HG02763 (cell line): ENCODE results near the gene C19orf67.

ENCODE experiments used
- ATAC-seq: cut with Tn5 transposase; IDR thresholded peaks from one replicate; pipeline ENCODE4 v1.9.1; 2021; ENCODE audit warnings: mild to moderate bottlenecking, moderate library complexity; ENCODE audit not compliant: unreplicated experiment

C19orf67 gene

DNA sequence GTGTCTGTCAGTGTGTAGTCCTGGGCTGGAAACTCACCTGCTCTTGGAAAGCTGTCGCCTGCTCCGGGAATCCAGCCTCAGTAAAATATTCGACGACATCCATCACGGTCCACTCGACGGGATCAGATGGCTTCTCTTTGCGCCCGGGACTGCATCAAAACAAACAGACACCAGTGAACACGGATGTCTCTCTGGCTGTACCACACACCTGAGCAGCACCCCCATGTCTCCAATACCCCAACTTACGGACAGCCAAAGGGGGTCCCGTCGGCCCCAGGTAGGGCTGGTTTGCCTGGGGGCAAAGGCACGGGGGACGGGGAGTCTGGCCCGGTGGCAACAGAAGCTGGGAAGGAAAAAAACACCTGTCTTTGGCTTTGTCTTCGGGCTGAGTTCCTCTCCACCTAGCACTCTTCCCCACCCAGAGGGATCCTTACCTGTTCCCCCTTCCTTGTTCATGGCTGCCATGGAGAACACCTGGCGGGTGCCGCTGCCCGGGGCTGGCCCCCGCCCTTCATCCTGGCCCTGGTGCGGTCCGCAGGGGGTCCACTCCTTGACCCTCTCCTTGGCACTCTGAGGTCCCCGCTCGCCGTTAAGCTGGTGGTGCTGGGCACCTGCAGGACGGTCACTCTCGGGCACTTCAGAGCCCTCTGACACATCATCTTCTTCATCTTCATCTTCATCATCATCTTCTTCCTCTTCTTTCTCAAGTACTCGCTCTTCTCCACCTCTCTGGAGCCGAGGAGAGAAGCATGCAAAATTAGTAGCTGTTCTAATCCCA, 3.2 kb upstream of the C19orf67 start:
- no peak for ATAC-seq

DNA sequence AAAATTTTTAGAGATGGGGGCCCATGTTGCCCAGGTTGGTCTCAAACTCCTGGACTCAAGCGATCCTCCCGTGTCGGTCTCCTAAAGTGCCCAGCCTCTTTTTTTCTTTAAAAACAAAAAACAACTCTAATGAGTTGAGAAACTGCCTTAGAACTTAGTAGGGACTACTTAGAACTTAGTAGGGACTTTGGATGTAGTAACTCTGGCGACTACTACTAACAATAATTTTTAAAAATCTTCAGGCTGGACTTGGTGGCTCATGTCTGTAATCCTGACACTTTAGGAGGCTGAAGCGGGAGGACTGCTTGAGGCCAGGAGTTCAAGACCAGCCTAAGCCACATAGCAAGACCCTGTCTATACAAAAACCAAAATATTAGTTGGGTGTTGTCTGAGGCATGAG, 515 bp upstream of the C19orf67 start:
- ATAC-seq = no peak

DNA sequence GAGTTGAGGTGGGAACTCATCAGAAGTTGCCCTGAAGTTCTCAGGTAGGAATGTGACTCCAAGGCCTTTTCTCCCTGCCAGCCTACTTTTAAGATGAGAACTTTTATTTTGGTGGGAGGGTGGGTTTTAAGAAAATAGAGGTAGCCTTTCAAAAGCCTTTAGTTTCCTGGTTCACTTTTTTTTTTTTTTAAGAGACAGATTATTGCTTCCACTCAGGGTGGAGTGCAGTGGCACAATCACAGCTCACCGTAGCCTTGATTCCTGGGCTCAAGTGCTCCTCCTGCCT, 3.0 kb downstream of the C19orf67 start:
- no peak for ATAC-seq

DNA sequence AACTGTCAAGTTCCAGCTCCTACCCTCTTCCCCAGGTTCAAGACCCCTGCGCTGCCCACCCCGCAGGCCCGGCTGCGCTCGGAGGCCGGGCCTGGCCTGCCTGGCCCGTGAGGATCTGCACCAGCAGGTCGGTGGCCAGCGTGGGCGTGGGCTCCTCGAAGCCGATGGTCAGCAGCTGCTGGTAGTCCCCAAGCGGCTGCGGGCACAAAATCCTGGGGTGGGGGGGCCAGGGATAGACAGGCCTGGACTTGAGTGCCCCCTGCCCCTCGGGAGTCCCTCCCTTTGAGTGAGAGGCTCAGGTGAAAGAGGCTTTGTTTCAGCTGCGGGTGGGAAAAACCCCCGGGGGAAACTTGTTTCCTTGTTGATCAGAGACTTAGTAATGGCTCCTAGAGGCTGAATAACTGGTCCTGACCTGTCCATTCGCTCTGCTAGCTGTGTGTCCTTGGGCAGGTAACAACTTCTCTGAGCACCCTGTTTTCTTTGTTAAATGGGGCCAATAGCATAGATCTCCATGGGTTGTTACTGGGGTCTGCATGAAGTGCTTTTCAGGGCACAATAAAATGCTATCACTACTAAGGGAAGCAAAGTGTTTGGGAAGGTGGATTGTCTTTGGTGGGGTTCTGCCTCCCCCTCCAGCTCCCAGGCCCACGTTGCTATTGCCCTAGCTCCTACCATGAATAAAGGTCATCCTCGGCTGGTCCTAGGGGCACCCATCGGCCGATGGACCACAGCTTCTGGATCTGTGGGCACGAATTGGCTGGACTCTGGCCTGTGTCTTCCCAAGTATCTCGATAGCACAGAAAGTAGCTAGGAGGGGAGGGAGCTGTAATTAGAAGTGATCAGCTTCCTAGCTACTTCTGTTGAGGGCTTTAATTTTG, 3.5 kb downstream of the C19orf67 start:
- peak; percentile 9 for ATAC-seq

DNA sequence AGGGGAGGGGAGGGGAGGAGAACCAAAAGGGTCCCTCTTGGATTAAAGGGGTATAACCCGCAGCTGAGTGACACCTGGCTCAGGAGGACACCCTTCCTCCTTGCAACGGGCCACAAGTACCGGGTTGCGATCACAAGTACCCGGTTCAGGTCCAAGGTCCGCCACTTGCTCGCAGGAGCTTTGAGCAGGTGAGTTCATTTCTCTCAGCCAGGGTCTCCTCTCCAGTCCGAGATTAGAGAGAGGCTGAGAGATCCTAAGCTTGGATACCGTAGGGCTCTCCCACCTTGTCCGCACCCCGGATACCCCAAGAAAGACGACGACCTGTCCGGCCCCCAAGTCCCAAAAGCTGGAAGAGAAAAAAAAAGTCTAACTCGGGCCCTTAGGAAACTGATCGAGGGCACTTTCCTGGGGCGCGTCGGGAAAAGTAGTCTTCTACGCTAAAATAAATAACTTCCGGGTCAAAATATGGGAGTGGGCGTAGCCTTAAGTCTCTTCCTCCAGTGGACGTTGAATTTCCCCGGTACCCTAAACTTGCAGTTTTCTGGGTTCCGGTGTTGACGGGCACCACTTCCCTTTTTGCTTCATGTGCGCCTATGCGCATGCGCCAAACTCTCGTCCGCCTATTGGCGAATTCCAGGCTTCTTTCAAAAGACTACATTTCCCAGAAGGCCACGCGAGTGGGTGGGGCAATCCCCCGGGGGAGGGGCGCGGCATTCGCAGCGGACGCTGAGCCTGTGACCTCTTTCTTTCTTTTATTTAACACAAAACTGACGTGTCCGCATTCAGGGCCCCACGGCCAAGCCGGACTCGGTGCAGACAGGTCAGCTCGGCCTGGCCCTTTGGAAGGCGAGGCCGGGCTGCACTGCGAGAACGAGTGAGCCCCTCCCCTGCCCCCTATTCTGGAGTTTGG, 4.4 kb downstream of the C19orf67 start:
- ATAC-seq = peak; percentile 89

DNA sequence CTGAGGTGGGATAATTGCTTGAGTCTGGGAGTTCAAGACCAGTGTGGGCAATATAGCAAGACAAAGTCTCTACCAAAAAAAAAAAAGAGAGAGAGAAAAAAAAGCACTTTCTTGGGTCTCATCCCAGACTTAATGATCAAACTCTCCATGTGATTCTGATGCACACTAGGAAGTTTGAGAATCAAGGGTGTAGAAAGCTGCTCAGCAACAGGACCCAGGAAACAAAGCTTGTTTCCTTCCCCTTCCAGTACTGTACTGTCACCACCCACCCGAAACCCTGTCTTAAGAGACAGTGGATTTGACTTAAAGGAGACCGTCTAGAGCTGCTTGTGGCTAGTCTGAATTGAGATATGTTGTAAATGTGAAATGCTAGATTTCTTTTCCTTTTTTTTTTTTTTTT, 7.2 kb downstream of the C19orf67 start:
- no peak for ATAC-seq

DNA sequence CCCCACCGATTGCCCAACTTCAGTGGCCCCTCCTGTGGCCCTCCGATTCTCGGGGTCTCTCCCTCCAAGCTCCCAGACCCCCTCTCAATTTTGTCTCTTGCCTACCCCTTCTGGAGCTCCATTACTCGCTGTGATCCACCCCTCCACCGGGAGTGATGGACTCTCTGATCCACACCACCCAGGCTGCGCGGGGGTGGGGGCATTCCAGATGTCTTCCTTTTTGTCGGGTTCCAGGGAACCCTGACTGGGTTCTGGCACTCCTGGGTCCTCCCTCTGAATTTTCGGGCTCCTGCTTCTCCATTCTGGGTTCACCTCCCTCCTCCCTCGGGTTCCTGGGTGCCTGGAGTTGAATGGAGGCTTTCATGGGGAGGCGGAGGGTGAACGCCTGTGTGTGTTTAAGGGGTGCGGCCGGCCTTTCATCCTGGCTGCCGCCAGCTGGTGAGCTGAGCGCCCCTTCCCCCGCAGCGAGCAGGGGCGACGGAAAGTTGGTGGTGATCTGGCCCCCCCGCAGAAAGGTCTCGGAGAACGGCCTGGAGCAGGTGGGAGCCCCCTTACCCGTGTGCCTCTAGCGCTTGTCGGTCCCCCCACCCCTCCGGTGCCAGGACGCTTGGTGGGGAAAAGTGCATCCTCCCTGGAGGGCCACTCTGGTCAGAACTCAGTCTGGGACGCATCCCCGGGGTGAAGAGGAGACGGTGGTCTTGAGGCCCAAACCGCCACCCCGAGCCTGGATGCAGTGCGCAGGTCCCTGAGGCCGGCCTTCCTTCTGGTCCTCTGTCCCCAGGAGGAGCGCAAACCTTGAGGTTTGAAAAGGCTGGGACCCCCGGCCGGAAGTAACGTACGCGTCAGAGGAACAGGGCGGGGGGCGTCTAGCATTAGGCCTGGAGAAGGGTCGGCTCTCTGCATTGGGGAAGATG, 11.4 kb downstream of the C19orf67 start:
- no peak for ATAC-seq

DNA sequence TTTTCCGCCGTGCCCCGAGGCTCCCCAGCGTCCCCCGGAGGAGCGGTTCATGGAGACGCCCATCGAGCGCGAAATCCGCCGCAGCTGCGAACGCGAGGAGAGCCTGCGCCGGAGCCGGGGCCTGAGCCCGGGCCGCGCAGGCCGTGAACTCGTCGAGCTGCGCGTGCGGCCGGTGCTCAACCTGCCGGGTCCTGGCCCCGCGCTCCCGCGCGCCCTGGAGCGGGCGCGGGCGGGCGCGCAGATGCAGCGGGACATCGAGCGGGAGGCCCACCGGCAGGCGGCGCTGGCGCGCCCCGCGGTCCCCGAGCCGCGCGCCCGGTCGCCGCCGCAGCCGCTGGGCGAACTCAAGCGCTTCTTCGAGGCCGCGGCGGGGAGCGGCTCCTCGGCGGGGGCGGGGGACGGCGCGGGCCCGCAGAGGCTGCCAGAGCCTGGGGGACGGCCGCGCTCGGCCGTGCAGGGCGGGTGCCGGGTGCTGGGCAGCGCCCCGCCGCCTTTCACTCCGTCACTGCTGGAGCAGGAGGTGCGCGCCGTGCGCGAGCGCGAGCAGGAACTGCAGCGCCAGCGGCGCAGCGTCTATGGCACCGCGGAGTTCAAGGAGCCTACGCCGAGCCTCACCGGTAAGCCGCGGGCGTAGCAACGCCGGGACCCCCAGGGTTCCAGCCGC, 12.2 kb downstream of the C19orf67 start:
- ATAC-seq = peak; percentile 63

DNA sequence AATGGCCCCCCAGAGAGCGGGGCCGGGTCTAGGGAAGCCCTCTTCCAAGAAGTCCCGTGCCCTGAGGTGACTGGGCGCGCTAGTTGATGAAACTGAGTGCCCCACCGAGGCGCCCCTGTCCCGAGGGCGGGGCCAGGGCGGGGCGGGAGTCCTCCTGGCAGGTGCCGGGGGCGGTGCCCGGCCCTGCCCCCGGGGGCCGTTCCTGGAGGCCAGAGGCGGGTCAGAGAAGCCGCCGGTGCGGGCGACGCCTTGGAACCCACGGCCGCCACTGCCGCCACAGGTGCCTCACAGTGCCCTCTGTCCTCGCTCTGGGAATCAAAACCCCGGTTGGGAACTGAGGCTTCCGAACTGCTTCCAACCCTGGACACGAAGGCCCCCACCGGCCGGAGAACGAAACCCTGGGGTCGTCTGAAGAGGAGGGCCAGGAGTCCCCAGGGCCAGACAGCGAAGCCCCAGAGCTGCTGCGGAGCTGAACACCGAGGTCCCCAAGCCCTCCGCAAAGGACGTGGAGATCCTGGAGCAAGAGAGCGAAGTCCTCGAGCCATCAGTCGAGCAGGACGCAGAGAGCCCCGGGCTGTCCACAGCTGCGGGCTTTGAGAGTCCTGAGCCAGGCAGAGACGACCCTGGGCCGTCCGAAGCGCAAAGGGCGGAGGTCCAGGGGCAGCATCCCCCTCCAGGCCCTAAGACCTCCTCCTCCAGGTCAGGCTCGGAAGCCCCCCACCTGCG, 12.9 kb downstream of the C19orf67 start, which contains the start of gene MISP3:
Gene MISP3, plus strand, starts transcription at position 252 of the 726 bp plus-strand sequence. CDS start 524 bp downstream, outside the sequence.
- peak; percentile 7 for ATAC-seq

DNA sequence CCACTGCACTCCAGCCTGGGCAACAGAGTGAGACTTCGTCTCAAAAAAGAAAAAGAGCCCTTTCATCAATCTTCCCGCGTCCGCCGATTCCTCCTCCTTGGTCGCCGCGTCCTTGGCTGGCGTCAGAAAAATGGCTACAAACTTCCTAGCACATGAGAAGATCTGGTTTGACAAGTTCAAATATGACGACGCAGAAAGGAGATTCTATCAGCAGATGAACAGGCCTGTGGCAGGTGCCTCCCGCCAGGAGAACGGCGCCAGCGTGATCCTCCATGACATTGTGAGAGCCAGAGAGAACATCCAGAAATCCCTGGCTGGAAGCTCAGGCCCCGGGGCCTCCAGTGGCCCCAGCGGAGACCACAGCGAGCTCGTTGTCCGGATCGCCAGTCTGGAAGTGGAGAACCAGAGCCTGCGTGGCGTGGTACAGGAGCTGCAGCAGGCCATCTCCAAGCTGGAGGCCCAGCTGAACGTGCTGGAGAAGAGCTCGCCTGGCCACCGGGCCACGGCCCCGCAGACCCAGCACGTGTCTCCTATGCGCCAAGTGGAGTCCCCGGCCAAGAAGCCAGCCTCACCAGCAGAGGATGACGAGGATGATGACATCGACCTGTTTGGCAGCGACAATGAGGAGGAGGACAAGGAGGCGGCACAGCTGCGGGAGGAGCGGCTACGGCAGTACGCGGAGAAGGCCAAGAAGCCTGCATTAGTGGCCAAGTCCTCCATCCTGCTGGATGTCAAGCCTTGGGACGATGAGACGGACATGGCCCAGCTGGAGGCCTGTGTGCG, 15.1 kb downstream of the C19orf67 start:
- ATAC-seq = no peak

DNA sequence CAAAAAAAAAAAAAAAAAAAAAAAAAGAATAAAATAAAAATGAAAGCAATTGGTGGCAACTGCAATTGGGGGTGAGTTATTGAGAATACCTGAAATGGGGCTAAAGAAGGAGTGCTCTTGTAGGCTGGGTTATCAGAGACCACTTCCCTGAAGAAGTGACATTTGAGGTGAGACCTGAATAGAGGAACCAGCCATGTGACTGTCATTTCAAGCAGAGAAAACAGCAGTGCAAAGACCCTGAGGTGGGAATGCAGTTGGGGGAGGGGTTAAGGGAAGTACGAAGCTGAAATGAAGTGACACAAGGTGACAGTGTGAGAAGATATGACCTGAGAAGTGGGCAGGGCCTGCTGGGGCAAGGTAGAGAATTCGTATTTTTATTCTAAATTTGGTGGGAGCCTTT, 19.4 kb downstream of the C19orf67 start:
- ATAC-seq = no peak

DNA sequence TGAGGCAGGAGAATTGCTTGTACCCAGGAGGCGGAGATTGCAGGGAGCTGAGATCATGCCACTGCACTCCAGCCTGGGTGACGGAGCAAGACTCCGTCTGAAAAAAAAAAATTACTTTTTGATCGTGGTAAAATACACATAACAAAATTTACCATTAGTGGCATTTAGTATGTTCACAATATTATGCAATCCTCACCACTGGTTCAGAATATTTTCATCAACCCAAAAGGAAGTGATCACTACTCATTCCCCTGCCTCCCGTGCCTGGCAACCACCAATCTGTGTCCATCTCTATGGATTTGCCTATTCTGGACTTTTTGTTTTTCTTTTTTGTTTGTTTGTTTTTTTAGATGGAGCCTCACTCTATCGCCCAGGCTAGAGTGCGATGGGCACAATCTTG, 22.5 kb downstream of the C19orf67 start:
- no peak for ATAC-seq

DNA sequence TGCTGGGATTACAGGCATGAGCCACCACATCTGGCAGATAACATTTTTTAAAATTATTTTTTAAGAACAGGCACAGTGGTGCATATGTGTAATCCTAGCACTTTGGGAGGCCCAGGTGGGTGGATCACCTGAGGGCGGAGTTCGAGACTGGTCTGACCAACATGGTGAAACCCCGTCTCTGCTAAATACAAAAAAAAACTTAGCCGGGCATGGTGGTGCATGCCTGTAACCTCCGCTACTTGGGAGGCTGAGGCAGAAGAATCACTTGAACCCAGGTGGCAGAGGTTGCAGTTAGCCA, 23.1 kb downstream of the C19orf67 start:
- no peak for ATAC-seq

DNA sequence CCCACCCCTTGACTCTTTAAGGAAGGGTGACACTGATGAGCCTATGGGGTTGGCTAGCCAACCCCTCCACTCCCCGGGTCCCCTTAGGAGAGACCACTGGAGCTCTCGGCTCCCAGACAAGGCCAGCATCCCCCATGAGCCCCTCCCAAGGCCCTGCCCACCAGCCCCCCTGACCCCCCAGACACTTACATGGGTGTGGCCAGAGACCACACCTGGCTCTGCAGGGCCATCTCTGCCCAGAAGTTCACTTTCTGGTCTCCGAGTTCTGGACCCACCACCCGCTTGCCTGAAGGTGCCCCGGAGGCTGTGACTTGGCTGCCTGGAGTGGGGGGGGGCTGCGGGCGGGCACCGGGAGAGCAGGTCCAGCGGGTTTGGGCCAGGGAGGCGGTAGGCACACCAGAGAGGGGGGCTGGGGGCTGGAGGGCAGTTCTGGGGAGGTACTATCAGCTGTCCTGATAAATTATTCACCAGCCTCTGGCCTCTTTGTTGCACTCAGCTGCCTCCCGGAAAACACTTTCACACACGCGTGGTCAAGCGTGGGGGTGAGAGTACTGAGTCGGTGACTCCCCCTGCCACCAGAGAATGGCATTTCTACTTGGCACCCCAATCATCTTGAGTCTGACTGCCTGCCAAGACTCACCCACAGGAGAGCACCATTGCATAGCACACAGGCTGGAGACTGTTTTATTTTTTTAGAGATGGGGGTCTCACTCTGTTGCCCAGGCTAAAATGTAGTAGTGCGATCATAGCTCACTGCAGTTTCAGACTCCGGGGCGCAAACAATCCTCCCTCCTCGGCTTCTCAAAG, 23.6 kb downstream of the C19orf67 start, which contains the start of gene PALM3:
Gene PALM3, minus strand, starts transcription at position 326 of the 807 bp plus-strand sequence. Its CDS starts 96 bp downstream, at position 230.
- no peak for ATAC-seq

DNA sequence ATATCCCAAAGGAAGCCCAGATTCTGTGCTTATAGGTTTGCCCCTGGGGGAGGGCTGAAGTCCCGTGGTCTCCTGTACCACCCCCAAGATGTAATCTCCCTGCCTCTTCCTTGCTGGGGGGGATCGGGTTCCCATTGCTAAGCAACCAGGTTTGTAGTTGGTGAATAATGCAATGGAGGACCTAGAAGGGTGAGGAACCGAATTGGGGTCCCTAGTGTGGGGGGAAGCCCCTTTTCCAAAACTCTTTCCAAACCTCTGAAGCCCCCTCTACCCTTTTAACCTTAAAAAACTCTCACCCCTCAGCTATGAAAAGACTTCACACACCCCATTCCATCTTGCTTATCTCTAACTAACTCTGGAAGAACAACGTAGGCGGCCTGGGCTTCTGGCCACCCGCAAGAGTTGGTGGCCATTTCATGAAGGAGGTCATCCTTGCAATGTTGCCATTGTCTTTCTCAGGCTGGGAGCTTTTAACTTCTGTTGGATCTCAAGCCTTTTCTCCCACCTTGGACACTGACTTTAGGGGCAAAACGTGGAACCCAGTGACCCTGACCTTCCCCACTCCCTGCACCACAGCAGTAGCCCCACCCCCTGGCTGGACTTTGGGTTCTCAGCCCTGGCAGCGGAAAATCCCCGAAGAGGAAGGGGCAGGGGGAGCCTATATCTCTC, 24.4 kb downstream of the C19orf67 start:
- no peak for ATAC-seq

DNA sequence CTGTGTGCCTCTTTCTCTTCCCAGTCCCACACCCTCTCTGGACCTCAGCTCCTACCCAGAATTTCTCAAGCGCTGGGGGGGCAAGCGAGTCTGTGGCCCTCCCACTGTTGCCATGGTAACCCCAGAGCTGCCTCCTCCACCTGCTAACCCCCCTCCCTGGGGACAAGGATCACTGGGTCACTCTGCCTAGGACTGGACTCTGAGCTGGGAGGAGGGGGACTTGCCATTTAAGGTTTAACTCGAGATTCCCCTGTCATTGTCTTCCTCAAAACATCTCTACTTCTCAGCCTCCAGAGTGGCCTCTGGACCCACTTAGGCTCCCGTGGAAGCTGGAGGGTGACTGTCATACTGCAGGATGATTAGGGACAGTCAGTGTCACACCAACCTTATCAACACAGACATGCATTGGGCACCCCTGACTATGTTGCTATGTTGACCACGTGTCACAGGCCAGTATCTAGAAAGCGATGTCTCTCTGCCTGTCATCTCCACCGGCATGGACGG, 25.9 kb downstream of the C19orf67 start:
- no peak for ATAC-seq

DNA sequence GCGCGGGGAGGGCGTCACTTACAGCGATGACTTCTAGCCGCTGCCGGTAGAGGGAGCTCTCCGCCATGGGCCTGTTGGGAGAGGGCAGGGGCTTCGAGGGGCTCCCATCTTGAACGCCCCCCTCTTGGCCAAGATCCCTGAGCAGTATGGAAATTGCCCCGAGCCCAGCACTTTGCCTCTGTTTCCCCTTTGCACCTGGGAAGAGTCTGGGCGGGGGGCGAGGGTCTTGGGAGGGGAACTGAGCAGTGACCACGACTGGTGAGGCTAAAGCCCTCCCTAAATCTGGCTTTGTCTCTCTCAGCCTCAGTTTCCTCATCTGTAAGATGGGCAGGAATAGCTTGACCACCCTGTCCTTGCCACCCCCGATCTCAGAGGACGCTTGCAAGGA, 26.5 kb downstream of the C19orf67 start:
- no peak for ATAC-seq
